Renal cortex interstitium (tissue), 11 donors: Measurements from ENCODE around the gene UXS1. TPM values are rescaled to one million over a fixed set of nuclear protein-coding genes. Genes with fewer than 3 reads are reported as not detected.

Source experiments
- DNase-seq, 11 donors: peaks; one replicate each; pipeline ENCODE4 v3.0.0-alpha.2; 2013; ENCODE audit warnings: low read depth in 9 of 11, low spot score in 4 of 11; ENCODE audit errors: extremely low read depth in 1 of 11
- polyA plus RNA-seq, 3 donors: library from polyadenylated mRNA; unstranded; fragments of 120-200 nt; gene quantifications; one replicate each; pipeline ENCODE4 v1.2.1, GENCODE V29; 2013; ENCODE audit not compliant: insufficient read length in 3 of 3

UXS1 gene
- polyA plus RNA-seq, 3 donors, result 71.8 to 83.1 (median 74.8) TPM

DNA sequence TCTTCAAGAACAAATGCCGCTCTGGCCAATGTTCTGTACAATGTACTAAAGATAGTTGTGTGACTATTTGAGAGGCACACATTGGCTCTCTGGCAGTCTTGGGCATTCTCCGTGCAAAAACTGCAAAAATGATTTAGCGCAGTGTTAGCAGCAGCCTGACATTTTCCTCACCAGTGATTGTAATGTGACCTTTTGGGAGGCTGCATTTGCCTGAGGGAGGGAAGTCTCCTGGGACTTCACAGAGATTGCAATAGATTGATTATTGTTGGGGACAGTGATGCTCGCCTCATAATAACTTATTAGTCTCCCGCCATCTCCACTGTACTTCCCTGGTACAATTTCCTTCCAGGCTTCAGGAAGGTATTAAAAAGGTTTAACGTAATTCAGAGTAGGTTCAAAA lies 149.2 kb downstream of the UXS1 start:
- no peak for DNase-seq

GRCh38 chr2:106044021-106044420 lies 150.1 kb downstream of the UXS1 start:
- no peak for DNase-seq
